ENCODE data around the gene DHCR24. TPM values are rescaled to one million over a fixed set of nuclear protein-coding genes. Genes with fewer than 3 reads are reported as not detected.
A peak's percentile ranks its signal among the peaks of the same experiment; 100 is the strongest.

The DHCR24 gene
- total RNA-seq, 1 donor from 2014 or later: 417 TPM

GRCh38 chr1:54853793-54854370, 33.1 kb downstream of the DHCR24 start:
- DNase-seq (ENCODE audit: low read depth, low spot score): no peak
- peaks cover 27% of the 10 kb centered on the region for H3K4me1 Mint-ChIP-seq
- peaks cover 27% of the 10 kb centered on the region for H3K36me3 Mint-ChIP-seq (ENCODE audit: low read depth)
- no peak overlapping the region for H3K27ac Mint-ChIP-seq (ENCODE audit: unreplicated experiment)
- no peaks in the 10 kb centered on the region for H3K27me3 Mint-ChIP-seq (ENCODE audit: low read depth)
- no peak overlapping the region for H3K4me3 Mint-ChIP-seq
- no peak for TF ChIP-seq CTCF (conservative IDR thresholded peaks at IDR 0.05)
- H3K9me3 Mint-ChIP-seq: no peaks in the 10 kb centered on the region

GRCh38 chr1:54853096-54853792, 33.8 kb downstream of the DHCR24 start:
- peaks cover 29% of the 10 kb centered on the region for H3K36me3 Mint-ChIP-seq (ENCODE audit: low read depth)
- no peaks in the 10 kb centered on the region for H3K27me3 Mint-ChIP-seq (ENCODE audit: low read depth)
- TF ChIP-seq CTCF (conservative IDR thresholded peaks at IDR 0.05): no peak
- H3K27ac Mint-ChIP-seq (ENCODE audit: unreplicated experiment): no peak overlapping the region
- no peaks in the 10 kb centered on the region for H3K9me3 Mint-ChIP-seq
- H3K4me3 Mint-ChIP-seq: no peak overlapping the region
- peaks cover 23% of the 10 kb centered on the region for H3K4me1 Mint-ChIP-seq
- DNase-seq (ENCODE audit: low read depth, low spot score): no peak

DNA sequence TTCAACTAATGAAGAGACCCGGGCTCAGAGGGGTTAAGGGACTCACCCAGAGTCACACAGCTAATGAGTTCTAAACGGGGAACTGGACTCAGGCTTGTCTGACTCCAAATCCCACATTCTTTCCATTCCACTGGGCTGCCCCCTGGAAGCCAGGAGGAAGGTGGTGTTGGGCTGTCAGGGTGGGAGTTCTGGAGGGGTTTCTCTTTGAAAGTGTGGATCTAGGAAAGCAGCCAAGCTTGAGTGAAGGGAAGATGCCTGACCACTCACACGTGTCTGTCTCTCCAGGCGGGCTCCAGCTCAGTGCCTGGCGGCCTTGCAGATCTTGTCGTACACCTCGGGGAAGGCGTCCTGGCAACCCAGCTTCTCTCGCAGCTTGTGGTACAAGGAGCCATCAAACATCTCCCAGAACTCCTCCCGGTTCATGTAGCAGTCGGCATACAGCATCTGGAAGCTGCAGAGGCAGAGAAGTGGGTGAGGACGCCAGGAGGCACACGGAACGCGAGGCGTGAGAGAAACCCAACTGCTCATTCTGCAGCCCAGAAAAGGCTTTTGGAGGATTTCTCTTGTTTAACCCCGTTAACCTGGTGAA, 35.0 kb downstream of the DHCR24 start:
- TF ChIP-seq CTCF (conservative IDR thresholded peaks at IDR 0.05): no peak
- DNase-seq (ENCODE audit: low read depth, low spot score): no peak
- Mint-ChIP-seq H3K9me3 (no peaks in the 10 kb centered on the region), H3K27me3 (ENCODE audit: low read depth) (no peaks in the 10 kb centered on the region), H3K27ac (ENCODE audit: unreplicated experiment) (peak overlapping the region; percentile 62), H3K4me1 (peaks cover 11% of the 10 kb centered on the region), H3K4me3 (no peak overlapping the region), H3K36me3 (ENCODE audit: low read depth) (peaks cover 32% of the 10 kb centered on the region)

GRCh38 chr1:54851406-54851805, 35.6 kb downstream of the DHCR24 start:
- no peak overlapping the region for H3K27ac Mint-ChIP-seq (ENCODE audit: unreplicated experiment)
- no peak overlapping the region for H3K4me3 Mint-ChIP-seq
- H3K4me1 Mint-ChIP-seq: peaks cover 5% of the 10 kb centered on the region
- no peaks in the 10 kb centered on the region for H3K27me3 Mint-ChIP-seq (ENCODE audit: low read depth)
- DNase-seq (ENCODE audit: low read depth, low spot score): no peak
- TF ChIP-seq CTCF (conservative IDR thresholded peaks at IDR 0.05): no peak
- peaks cover 30% of the 10 kb centered on the region for H3K36me3 Mint-ChIP-seq (ENCODE audit: low read depth)
- no peaks in the 10 kb centered on the region for H3K9me3 Mint-ChIP-seq

DNA sequence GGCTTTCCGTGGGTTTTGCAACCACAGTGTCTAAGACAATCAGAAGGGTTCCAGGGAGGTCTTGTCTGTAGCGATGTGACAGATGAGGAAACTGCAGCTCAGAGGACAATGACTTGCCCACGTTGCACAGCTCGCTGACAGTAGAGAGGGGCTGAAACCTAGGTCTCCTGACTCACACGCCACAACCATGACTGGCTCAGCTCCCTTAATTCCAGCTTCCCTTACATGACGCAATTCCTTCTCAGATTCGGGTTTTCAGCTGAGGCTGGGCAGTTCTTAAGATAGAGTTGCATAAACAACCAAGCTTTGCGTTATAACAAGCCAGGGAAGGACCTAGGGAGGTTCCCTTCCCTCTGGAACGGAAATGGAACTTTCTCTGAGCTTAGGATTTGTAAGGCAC, 36.3 kb downstream of the DHCR24 start:
- no peaks in the 10 kb centered on the region for H3K9me3 Mint-ChIP-seq
- H3K4me3 Mint-ChIP-seq: no peak overlapping the region
- peaks cover 27% of the 10 kb centered on the region for H3K36me3 Mint-ChIP-seq (ENCODE audit: low read depth)
- no peak overlapping the region for H3K27ac Mint-ChIP-seq (ENCODE audit: unreplicated experiment)
- TF ChIP-seq CTCF (conservative IDR thresholded peaks at IDR 0.05): no peak
- no peak for DNase-seq (ENCODE audit: low read depth, low spot score)
- H3K4me1 Mint-ChIP-seq: no peaks in the 10 kb centered on the region
- no peaks in the 10 kb centered on the region for H3K27me3 Mint-ChIP-seq (ENCODE audit: low read depth)

All from neural crest cell (in vitro differentiated cells).